Stimulated activated CD8-positive, alpha-beta memory T cell treated with anti-CD3 and anti-CD28 coated beads, Interleukin-4, amount 100 ng/mL, for 48 hours (primary cell): ENCODE measurements around the gene NCK1.
"Not testable (repeated sequence)": the region's sequence is repeated elsewhere in the genome, so short reads cannot be mapped to it uniquely, and the experiment has no call there.

Experiments
- DNase-seq: peaks from one replicate; pipeline ENCODE4 v3.0.0-alpha.2; 2020

The NCK1 gene

GRCh38 chr3:136950623-136951022 lies 88.6 kb downstream of the NCK1 start:
- DNase-seq, result no peak

- no peak for DNase-seq
Observed at GRCh38 chr3:136952292-136952691, 90.3 kb downstream of the NCK1 start.

- no peak for DNase-seq
Observed at GRCh38 chr3:136954251-136954650, 92.2 kb downstream of the NCK1 start.

GRCh38 chr3:136954980-136955780 lies 93.2 kb downstream of the NCK1 start:
- no peak for DNase-seq

- DNase-seq, result no peak
Observed at GRCh38 chr3:136955813-136956212, 93.8 kb downstream of the NCK1 start.

- DNase-seq, result no peak
Observed at GRCh38 chr3:136956971-136957370, 95.0 kb downstream of the NCK1 start.

GRCh38 chr3:136957751-136958288 lies 95.8 kb downstream of the NCK1 start, which contains the start of gene IL20RB:
TSS of gene IL20RB (plus strand) at chr3:136957983. CDS start at chr3:136958114, 131 bp downstream.
- DNase-seq, result no peak

GRCh38 chr3:136958939-136959338 lies 96.9 kb downstream of the NCK1 start:
- DNase-seq, result no peak

- DNase-seq, result no peak
Observed at GRCh38 chr3:136959599-136959998, 97.6 kb downstream of the NCK1 start.

- no peak for DNase-seq
Observed at GRCh38 chr3:136960838-136961836, 99.1 kb downstream of the NCK1 start.

GRCh38 chr3:136962927-136963326 lies 100.9 kb downstream of the NCK1 start:
- DNase-seq, result no peak

- not testable (repeated sequence) for DNase-seq
Observed at GRCh38 chr3:136969539-136969938, 107.5 kb downstream of the NCK1 start.

- no peak for DNase-seq
Observed at GRCh38 chr3:136973352-136973751, 111.3 kb downstream of the NCK1 start.

GRCh38 chr3:136974670-136975069 lies 112.7 kb downstream of the NCK1 start:
- DNase-seq, result no peak

- no peak for DNase-seq
Observed at GRCh38 chr3:136979204-136979603, 117.2 kb downstream of the NCK1 start.

GRCh38 chr3:136979684-136980083 lies 117.7 kb downstream of the NCK1 start:
- DNase-seq, result no peak

GRCh38 chr3:136982033-136982432 lies 120.0 kb downstream of the NCK1 start:
- DNase-seq, result no peak

GRCh38 chr3:136982520-136983138 lies 120.6 kb downstream of the NCK1 start:
- no peak for DNase-seq

- no peak for DNase-seq
Observed at GRCh38 chr3:136984837-136985236, 122.8 kb downstream of the NCK1 start.

- DNase-seq, result not testable (repeated sequence)
Observed at GRCh38 chr3:136987398-136987980, 125.5 kb downstream of the NCK1 start.

GRCh38 chr3:136988651-136989050 lies 126.6 kb downstream of the NCK1 start:
- DNase-seq, result no peak

- DNase-seq, result no peak
Observed at GRCh38 chr3:136989781-136990524, 127.9 kb downstream of the NCK1 start.
